Neural progenitor cell (in vitro differentiated cells): ENCODE results near the gene PRKCE. TPM values are rescaled to one million over a fixed set of nuclear protein-coding genes. Genes with fewer than 3 reads are reported as not detected.

Source experiments
- DNase-seq: peaks from one replicate; pipeline ENCODE4 v3.0.0-alpha.2; 2016; ENCODE audit warnings: low spot score
- H2AFZ ChIP-seq: fragments of 200-600 bp; sonication (generic); replicated peaks from 2 replicates; pipeline ENCODE4 v1.6.1; 2016; ENCODE audit warnings: antibody characterized with exemption
- H3F3A ChIP-seq: fragments of 200-600 bp; sonication (generic); 2 replicates; pipeline ENCODE4 v1.6.1; 2016; ENCODE audit warnings: antibody characterized with exemption, low read depth
- H3K27ac ChIP-seq: fragments of 200-600 bp; sonication (generic); 2 replicates; pipeline ENCODE4 v1.5.1; 2016; ENCODE audit warnings: mild to moderate bottlenecking
- H3K27me3 ChIP-seq: fragments of 200-600 bp; sonication (generic); 2 replicates; pipeline ENCODE4 v1.6.1; 2016; ENCODE audit warnings: mild to moderate bottlenecking, moderate library complexity
- H3K36me3 ChIP-seq: fragments of 200-600 bp; sonication (generic); 2 replicates; pipeline ENCODE4 v1.5.1; 2016
- H3K4me1 ChIP-seq: fragments of 200-600 bp; sonication (generic); 2 replicates; pipeline ENCODE4 v1.6.1; 2016; ENCODE audit warnings: mixed run types
- H3K4me2 ChIP-seq: fragments of 200-600 bp; sonication (generic); 2 replicates; pipeline ENCODE4 v1.6.1; 2016
- H3K4me3 ChIP-seq: fragments of 200-600 bp; sonication (generic); 2 replicates; pipeline ENCODE4 v1.5.1; 2016
- H3K79me2 ChIP-seq: fragments of 200-600 bp; sonication (generic); 2 replicates; pipeline ENCODE4 v1.6.1; 2016; ENCODE audit warnings: low read depth
- H3K9ac ChIP-seq: fragments of 200-600 bp; sonication (generic); 2 replicates; pipeline ENCODE4 v1.6.1; 2016
- H3K9me3 ChIP-seq: fragments of 200-600 bp; sonication (generic); 2 replicates; pipeline ENCODE4 v1.5.1; 2016; ENCODE audit warnings: low read depth
- H4K20me1 ChIP-seq: fragments of 200-600 bp; sonication (generic); 2 replicates; pipeline ENCODE4 v1.6.1; 2016; ENCODE audit warnings: low read depth
- H3K27ac Mint-ChIP-seq: 3 replicates; pipeline ENCODE4 v1.8.0; 2021; ENCODE audit warnings: mixed read lengths
- H3K27me3 Mint-ChIP-seq: 2 replicates; pipeline ENCODE4 v1.8.0; 2022; ENCODE audit warnings: low read depth, mild to moderate bottlenecking, inconsistent platforms, moderate library complexity, mixed read lengths; ENCODE audit not compliant: insufficient read depth
- H3K36me3 Mint-ChIP-seq: 3 replicates; pipeline ENCODE4 v1.8.0; 2021; ENCODE audit warnings: mixed read lengths
- H3K4me1 Mint-ChIP-seq: 3 replicates; pipeline ENCODE4 v1.8.0; 2021; ENCODE audit warnings: mixed read lengths
- H3K4me3 Mint-ChIP-seq: 3 replicates; pipeline ENCODE4 v1.8.0; 2021; ENCODE audit warnings: mild to moderate bottlenecking, moderate library complexity, mixed read lengths
- H3K9me3 Mint-ChIP-seq: 3 replicates; pipeline ENCODE4 v1.8.0; 2020; ENCODE audit warnings: mixed read lengths
- CTCF ChIP-seq: fragments of 200-600 bp; sonication (generic); IDR thresholded peaks from 2 replicates; pipeline ENCODE4 v1.5.1; 2017; ENCODE audit warnings: antibody characterized with exemption, mild to moderate bottlenecking
- EZH2 ChIP-seq: fragments of 200-600 bp; sonication (generic); IDR thresholded peaks from 2 replicates; pipeline ENCODE4 v1.6.1; 2017; ENCODE audit warnings: antibody characterized with exemption, mild to moderate bottlenecking, moderate library complexity
- EZH2phosphoT487 ChIP-seq: fragments of 200-600 bp; sonication (generic); IDR thresholded peaks from 2 replicates; pipeline ENCODE4 v1.6.1; 2017; ENCODE audit warnings: antibody characterized with exemption
- total RNA-seq: library from RNA; depleted of rRNA; stranded (reverse); fragments of >200 nt; gene quantifications from 2 replicates; pipeline ENCODE4 v1.2.3, GENCODE V29; 2015; ENCODE audit warnings: low replicate concordance

Gene PRKCE
- total RNA-seq, 1 donor from 2014 or later, result 4.1 TPM

- Mint-ChIP-seq H3K36me3 (peaks cover 3% of the 10 kb centered on the region), H3K9me3 (peaks cover 5% of the 10 kb centered on the region)
- no peaks in the 10 kb centered on the region for H3K79me2 ChIP-seq
These were observed 268.2 kb downstream of the PRKCE start for GRCh38 chr2:45919711-45920111.

GRCh38 chr2:45921921-45922320 lies 270.4 kb downstream of the PRKCE start:
- Mint-ChIP-seq H3K36me3 (peaks cover 3% of the 10 kb centered on the region), H3K27ac (no peak overlapping the region), H3K4me1 (no peaks in the 10 kb centered on the region), H3K9me3 (peaks cover 2% of the 10 kb centered on the region), H3K27me3 (peaks cover 1% of the 10 kb centered on the region), H3K4me3 (no peak overlapping the region)
- no peak for DNase-seq
- H3K4me3 ChIP-seq, result no peak overlapping the region
- no peaks in the 10 kb centered on the region for H3K36me3 ChIP-seq
- H3K9me3 ChIP-seq, result no peaks in the 10 kb centered on the region
- H3F3A ChIP-seq, result no peaks in the 10 kb centered on the region
- no peak overlapping the region for H3K27ac ChIP-seq
- H3K79me2 ChIP-seq, result no peaks in the 10 kb centered on the region
- peaks cover 8% of the 10 kb centered on the region for H3K4me1 ChIP-seq
- TF ChIP-seq EZH2 (no peak), EZH2phosphoT487 (no peak), CTCF (no peak)
- H2AFZ ChIP-seq, result no peak overlapping the region
- H3K9ac ChIP-seq, result no peak overlapping the region
- H4K20me1 ChIP-seq, result no peaks in the 10 kb centered on the region
- no peaks in the 10 kb centered on the region for H3K27me3 ChIP-seq
- peak overlapping the region; percentile 51 for H3K4me2 ChIP-seq

More at GRCh38 chr2:45919711-45920111, 268.2 kb downstream of the PRKCE start:
- Histone ChIP-seq H3F3A (no peaks in the 10 kb centered on the region), H3K4me3 (no peak overlapping the region), H3K4me2 (no peak overlapping the region), H3K27ac (no peak overlapping the region), H3K9me3 (no peaks in the 10 kb centered on the region), H3K27me3 (no peaks in the 10 kb centered on the region), H3K36me3 (no peaks in the 10 kb centered on the region), H2AFZ (no peak overlapping the region), H4K20me1 (no peaks in the 10 kb centered on the region), H3K9ac (no peak overlapping the region), H3K4me1 (peaks cover 8% of the 10 kb centered on the region)
- Mint-ChIP-seq H3K27me3 (peaks cover 2% of the 10 kb centered on the region), H3K4me3 (no peak overlapping the region), H3K4me1 (no peaks in the 10 kb centered on the region), H3K27ac (no peak overlapping the region)
- TF ChIP-seq EZH2, result no peak
- no peak for TF ChIP-seq CTCF
- no peak for TF ChIP-seq EZH2phosphoT487
- no peak for DNase-seq

GRCh38 chr2:45922577-45922988 lies 271.1 kb downstream of the PRKCE start:
- Histone ChIP-seq H2AFZ (no peak overlapping the region), H3K9me3 (no peaks in the 10 kb centered on the region), H3F3A (no peaks in the 10 kb centered on the region), H3K9ac (no peak overlapping the region), H3K4me2 (peak overlapping the region; percentile 51), H3K27ac (no peak overlapping the region), H3K27me3 (no peaks in the 10 kb centered on the region), H3K4me1 (peaks cover 8% of the 10 kb centered on the region), H4K20me1 (no peaks in the 10 kb centered on the region), H3K4me3 (no peak overlapping the region), H3K36me3 (no peaks in the 10 kb centered on the region), H3K79me2 (no peaks in the 10 kb centered on the region)
- no peak overlapping the region for H3K27ac Mint-ChIP-seq
- H3K36me3 Mint-ChIP-seq, result peaks cover 3% of the 10 kb centered on the region
- TF ChIP-seq EZH2phosphoT487, result no peak
- TF ChIP-seq CTCF, result no peak
- TF ChIP-seq EZH2, result no peak
- H3K9me3 Mint-ChIP-seq, result peaks cover 2% of the 10 kb centered on the region
- H3K27me3 Mint-ChIP-seq, result no peaks in the 10 kb centered on the region
- H3K4me1 Mint-ChIP-seq, result no peaks in the 10 kb centered on the region
- no peak overlapping the region for H3K4me3 Mint-ChIP-seq
- DNase-seq, result peak; percentile 64
